Choroid plexus epithelial cell (primary cell): ENCODE measurements around the gene SBSN.

Experiments
- DNase-seq: peaks from one replicate; pipeline ENCODE4 v3.0.0-alpha.2; 2010; ENCODE audit warnings: low read depth
- H3K4me3 ChIP-seq: 2 replicates; pipeline ENCODE4 v1.5.1; 2011; ENCODE audit warnings: low read depth, mild to moderate bottlenecking, control low read depth, low read length, moderate library complexity
- CTCF ChIP-seq: conservative IDR thresholded peaks from 2 replicates; pipeline ENCODE4 v1.5.1; 2011; ENCODE audit warnings: low read depth, mild to moderate bottlenecking, control low read depth, inconsistent platforms, low read length, moderate library complexity

The SBSN gene

GRCh38 chr19:35518313-35518712 is 9.8 kb downstream of the SBSN start:
- peak; percentile 96 for DNase-seq

GRCh38 chr19:35517342-35517741 is 10.8 kb downstream of the SBSN start:
- TF ChIP-seq CTCF, result no peak
- DNase-seq, result no peak

More at GRCh38 chr19:35518313-35518712, 9.8 kb downstream of the SBSN start:
- no peak for TF ChIP-seq CTCF
- no peak overlapping the region for H3K4me3 ChIP-seq

DNA sequence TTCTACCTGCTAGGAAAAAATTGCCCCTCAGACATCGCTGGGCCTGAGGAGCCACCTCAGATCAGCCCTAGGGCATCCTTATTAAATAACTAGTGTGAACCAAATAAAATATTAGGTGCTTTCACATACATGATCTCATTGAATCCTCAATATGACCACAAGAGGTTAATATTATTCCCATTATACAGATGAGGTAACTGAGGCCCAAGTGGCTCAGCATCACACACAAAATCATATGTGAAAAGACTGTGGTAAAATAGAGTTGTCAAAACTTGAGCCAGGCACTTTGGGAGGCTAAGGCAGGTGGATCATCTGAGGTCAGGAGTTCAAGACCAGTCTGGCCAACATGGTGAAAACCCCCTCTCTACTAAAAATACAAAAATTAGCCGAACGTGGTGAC is 11.8 kb downstream of the SBSN start:
- no peak for TF ChIP-seq CTCF
- no peak overlapping the region for H3K4me3 ChIP-seq
- no peak for DNase-seq

More at GRCh38 chr19:35517342-35517741, 10.8 kb downstream of the SBSN start:
- no peak overlapping the region for H3K4me3 ChIP-seq

DNA sequence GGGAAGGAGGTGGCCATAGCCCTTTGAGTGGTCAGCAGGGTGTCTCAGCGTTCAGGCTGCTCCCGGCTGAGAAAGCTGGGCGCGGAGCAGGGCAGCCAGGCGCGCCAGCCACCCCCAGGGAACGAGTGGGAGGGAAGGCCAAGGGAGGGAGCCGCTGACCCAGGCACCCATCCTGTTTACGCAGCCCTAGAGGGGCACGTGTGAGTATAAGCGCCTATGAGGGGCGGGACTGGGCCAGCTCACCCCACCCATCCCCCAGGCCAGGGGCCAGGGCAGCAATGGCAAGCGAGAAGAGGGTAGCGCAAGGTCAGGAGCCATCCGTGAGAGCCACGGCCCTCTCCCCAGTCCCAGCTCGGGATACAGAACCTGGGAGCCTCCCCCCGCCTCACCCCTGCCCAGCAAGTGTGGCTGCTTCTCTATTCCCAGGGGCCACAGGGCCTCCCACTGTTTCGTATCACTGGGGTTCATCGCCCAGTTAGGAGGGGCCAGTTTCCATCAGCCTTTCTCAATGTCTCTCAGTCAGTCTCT is 13.8 kb downstream of the SBSN start:
- no peak for TF ChIP-seq CTCF
- H3K4me3 ChIP-seq, result peak overlapping the region; percentile 13

GRCh38 chr19:35513628-35514281 is 14.4 kb downstream of the SBSN start, which contains the start of gene DMKN:
DMKN (minus strand) TSS chr19:35513649; CDS start chr19:35513475, 174 bp downstream.
- peak; percentile 10 for TF ChIP-seq CTCF
- peak within 1 kb of the TSS; percentile 13 for H3K4me3 ChIP-seq
- peak; percentile 65 for DNase-seq

More for the DNA sequence above, 13.8 kb downstream of the SBSN start:
- peak; percentile 34 for DNase-seq

DNA sequence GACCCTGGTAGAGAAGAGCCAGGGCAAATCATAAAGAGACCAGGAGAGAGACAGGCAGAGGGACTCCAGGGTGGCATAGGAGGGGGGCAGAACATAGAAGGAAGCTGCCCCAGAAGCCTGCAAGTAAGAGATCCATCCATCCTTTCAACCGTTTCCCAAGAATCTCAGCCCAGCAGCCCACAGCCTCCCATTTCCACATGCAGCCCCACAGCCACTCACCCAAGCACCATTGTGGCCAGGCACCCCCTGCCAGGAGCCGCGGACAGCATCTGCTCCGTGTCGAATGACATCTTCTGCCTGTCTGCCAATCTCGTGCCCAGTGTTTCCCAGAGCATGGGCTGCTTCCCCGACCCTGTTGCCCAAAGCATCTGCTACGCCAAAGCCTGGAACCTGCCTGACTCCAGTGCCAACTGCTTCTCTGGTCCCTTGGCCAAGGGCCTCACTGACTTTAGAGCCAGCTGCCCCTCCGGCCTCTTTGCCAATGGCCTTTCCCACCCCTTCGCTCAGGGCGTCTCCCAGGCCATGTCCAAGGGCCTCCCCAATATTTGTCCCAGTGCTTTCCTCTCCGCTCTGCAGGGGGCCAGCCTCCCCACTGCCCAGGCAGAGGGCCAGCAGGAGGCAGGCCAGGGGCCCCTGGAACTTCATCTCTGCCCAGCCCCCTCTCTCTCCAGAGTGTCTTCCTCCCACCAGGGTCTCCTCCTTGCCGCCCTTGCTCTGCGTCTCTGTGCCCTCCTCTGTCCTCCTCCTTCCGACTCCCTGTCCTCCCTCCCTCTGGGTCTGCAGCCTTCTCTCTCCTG is 15.1 kb downstream of the SBSN start:
- DNase-seq, result no peak
- no peak overlapping the region for H3K4me3 ChIP-seq
- TF ChIP-seq CTCF, result no peak
